ENCODE measurements around the gene APOL5.

Gene APOL5

GRCh38 chr22:35711336-35711735 is 6.3 kb upstream of the APOL5 start:
- no peak overlapping the region for H2AFZ ChIP-seq (ENCODE audit: low read length)
- no peaks in the 10 kb centered on the region for H3F3A ChIP-seq (ENCODE audit: insufficient read depth, low read length)
- H3K27me3 ChIP-seq (ENCODE audit: insufficient read depth, low read length), result no peaks in the 10 kb centered on the region
- no peaks in the 10 kb centered on the region for H3K9me3 ChIP-seq (ENCODE audit: low read length)
- H3K79me2 ChIP-seq (ENCODE audit: insufficient read depth, low read length), result no peaks in the 10 kb centered on the region
- no peak overlapping the region for H3K4me2 ChIP-seq (ENCODE audit: low read length)
- H4K20me1 ChIP-seq (ENCODE audit: insufficient read depth, low read length), result no peaks in the 10 kb centered on the region
- TF ChIP-seq, protein P1, sequence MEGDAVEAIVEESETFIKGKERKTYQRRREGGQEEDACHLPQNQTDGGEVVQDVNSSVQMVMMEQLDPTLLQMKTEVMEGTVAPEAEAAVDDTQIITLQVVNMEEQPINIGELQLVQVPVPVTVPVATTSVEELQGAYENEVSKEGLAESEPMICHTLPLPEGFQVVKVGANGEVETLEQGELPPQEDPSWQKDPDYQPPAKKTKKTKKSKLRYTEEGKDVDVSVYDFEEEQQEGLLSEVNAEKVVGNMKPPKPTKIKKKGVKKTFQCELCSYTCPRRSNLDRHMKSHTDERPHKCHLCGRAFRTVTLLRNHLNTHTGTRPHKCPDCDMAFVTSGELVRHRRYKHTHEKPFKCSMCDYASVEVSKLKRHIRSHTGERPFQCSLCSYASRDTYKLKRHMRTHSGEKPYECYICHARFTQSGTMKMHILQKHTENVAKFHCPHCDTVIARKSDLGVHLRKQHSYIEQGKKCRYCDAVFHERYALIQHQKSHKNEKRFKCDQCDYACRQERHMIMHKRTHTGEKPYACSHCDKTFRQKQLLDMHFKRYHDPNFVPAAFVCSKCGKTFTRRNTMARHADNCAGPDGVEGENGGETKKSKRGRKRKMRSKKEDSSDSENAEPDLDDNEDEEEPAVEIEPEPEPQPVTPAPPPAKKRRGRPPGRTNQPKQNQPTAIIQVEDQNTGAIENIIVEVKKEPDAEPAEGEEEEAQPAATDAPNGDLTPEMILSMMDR (IDR thresholded peaks at IDR 0.05; ENCODE audit: low read length), result no peak
- TF ChIP-seq EZH2 (IDR thresholded peaks at IDR 0.05; ENCODE audit: borderline replicate concordance, low read length), result no peak
- H3K4me3 ChIP-seq (ENCODE audit: low read depth, low read length, poor library complexity, severe bottlenecking), result no peak overlapping the region
- H3K9ac ChIP-seq (ENCODE audit: low read length), result no peak overlapping the region
- no peaks in the 10 kb centered on the region for H3K36me3 ChIP-seq (ENCODE audit: insufficient read depth, low read length)
- H3K9me2 ChIP-seq (ENCODE audit: low read depth, low read length), result no peaks in the 10 kb centered on the region
- no peaks in the 10 kb centered on the region for H3K4me1 ChIP-seq (ENCODE audit: insufficient read depth, low read length, severe bottlenecking)
- H3K27ac ChIP-seq (ENCODE audit: low read depth, low read length, poor library complexity, severe bottlenecking), result no peak overlapping the region

DNA sequence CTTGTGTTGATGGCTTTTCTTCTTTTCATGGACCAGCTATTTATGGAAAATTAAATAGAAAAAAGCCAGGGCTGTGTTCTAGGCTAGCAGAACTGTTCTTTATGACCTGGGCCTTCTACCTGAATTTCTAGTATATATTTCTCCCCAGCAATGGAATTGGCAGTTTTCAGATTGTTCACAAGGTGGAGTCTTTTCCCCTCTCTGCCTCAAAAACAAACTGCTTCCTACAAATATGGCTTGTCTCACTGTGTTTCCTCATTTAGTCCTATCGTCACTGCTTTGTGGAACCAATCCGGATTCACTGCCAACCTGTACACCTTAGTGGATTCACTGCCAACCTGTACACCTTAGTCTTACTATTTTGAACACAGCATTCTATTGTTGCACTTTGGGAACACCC is 5.0 kb upstream of the APOL5 start:
- Histone ChIP-seq H3K4me1 (ENCODE audit: insufficient read depth, low read length, severe bottlenecking) (no peaks in the 10 kb centered on the region), H3K79me2 (ENCODE audit: insufficient read depth, low read length) (no peaks in the 10 kb centered on the region), H3K4me3 (ENCODE audit: low read depth, low read length, poor library complexity, severe bottlenecking) (no peak overlapping the region), H3K4me2 (ENCODE audit: low read length) (no peak overlapping the region), H4K20me1 (ENCODE audit: insufficient read depth, low read length) (no peaks in the 10 kb centered on the region), H3K27me3 (ENCODE audit: insufficient read depth, low read length) (no peaks in the 10 kb centered on the region), H3F3A (ENCODE audit: insufficient read depth, low read length) (no peaks in the 10 kb centered on the region), H3K9ac (ENCODE audit: low read length) (no peak overlapping the region), H3K36me3 (ENCODE audit: insufficient read depth, low read length) (no peaks in the 10 kb centered on the region), H2AFZ (ENCODE audit: low read length) (no peak overlapping the region), H3K9me3 (ENCODE audit: low read length) (no peaks in the 10 kb centered on the region), H3K9me2 (ENCODE audit: low read depth, low read length) (no peaks in the 10 kb centered on the region), H3K27ac (ENCODE audit: low read depth, low read length, poor library complexity, severe bottlenecking) (no peak overlapping the region)
- TF ChIP-seq, protein P1 (IDR thresholded peaks at IDR 0.05; ENCODE audit: low read length), result peak; percentile 35; the same call in 1 of the 2 replicates
- no peak for TF ChIP-seq EZH2 (IDR thresholded peaks at IDR 0.05; ENCODE audit: borderline replicate concordance, low read length)

DNA sequence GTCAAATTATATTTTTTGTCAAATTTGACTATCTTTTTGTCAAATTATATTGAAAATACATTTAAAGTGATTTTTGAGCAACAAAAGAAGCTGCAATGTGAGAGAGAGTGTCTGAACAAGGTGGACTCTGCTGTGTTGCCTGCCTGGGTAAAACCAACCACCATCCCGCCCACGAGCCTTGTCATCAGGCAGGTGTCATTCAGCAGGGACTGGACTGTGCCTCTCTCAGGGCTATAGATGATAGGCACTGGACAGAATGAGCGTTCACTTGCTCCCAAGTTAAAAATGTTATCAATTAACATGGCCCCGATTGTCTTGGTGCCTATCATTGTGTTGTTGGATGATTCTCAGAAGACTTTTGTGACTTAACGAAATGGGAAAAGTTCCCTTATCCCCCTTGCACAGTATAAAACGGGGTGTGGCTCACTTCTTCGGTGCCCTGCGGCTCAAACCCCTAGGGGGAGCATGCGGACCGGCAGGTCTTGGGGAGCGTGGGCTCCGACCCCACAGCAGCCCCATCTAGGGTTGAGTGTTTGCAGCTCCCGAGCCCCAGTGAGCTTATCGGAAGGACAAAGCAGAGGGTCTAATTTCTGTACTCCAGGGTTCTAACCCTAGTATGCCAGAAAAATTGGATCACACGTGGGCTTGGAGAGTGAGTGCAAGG is 1.7 kb downstream of the APOL5 start:
- no peak overlapping the region for H2AFZ ChIP-seq (ENCODE audit: low read length)
- TF ChIP-seq, protein P1 (IDR thresholded peaks at IDR 0.05; ENCODE audit: low read length), result peak; percentile 85
- no peak for TF ChIP-seq EZH2 (IDR thresholded peaks at IDR 0.05; ENCODE audit: borderline replicate concordance, low read length)
- H3K79me2 ChIP-seq (ENCODE audit: insufficient read depth, low read length), result no peaks in the 10 kb centered on the region
- H4K20me1 ChIP-seq (ENCODE audit: insufficient read depth, low read length), result no peaks in the 10 kb centered on the region
- H3K27ac ChIP-seq (ENCODE audit: low read depth, low read length, poor library complexity, severe bottlenecking), result no peak overlapping the region
- no peaks in the 10 kb centered on the region for H3K27me3 ChIP-seq (ENCODE audit: insufficient read depth, low read length)
- peak overlapping the region; percentile 10 for H3K4me3 ChIP-seq (ENCODE audit: low read depth, low read length, poor library complexity, severe bottlenecking)
- no peaks in the 10 kb centered on the region for H3K9me3 ChIP-seq (ENCODE audit: low read length)
- peaks cover 26% of the 10 kb centered on the region for H3K4me1 ChIP-seq (ENCODE audit: insufficient read depth, low read length, severe bottlenecking)
- no peaks in the 10 kb centered on the region for H3F3A ChIP-seq (ENCODE audit: insufficient read depth, low read length)
- H3K9ac ChIP-seq (ENCODE audit: low read length), result no peak overlapping the region
- no peaks in the 10 kb centered on the region for H3K9me2 ChIP-seq (ENCODE audit: low read depth, low read length)
- no peaks in the 10 kb centered on the region for H3K36me3 ChIP-seq (ENCODE audit: insufficient read depth, low read length)
- peak overlapping the region; percentile 52 for H3K4me2 ChIP-seq (ENCODE audit: low read length)
